ENCODE results near the gene ATP6AP1. TPM values are rescaled to one million over a fixed set of nuclear protein-coding genes. Genes with fewer than 3 reads are reported as not detected.
"Not testable (repeated sequence)": the region's sequence is repeated elsewhere in the genome, so short reads cannot be mapped to it uniquely, and the experiment has no call there.

The ATP6AP1 gene
- total RNA-seq, 1 donor from 2014 or later: 153 TPM

DNA sequence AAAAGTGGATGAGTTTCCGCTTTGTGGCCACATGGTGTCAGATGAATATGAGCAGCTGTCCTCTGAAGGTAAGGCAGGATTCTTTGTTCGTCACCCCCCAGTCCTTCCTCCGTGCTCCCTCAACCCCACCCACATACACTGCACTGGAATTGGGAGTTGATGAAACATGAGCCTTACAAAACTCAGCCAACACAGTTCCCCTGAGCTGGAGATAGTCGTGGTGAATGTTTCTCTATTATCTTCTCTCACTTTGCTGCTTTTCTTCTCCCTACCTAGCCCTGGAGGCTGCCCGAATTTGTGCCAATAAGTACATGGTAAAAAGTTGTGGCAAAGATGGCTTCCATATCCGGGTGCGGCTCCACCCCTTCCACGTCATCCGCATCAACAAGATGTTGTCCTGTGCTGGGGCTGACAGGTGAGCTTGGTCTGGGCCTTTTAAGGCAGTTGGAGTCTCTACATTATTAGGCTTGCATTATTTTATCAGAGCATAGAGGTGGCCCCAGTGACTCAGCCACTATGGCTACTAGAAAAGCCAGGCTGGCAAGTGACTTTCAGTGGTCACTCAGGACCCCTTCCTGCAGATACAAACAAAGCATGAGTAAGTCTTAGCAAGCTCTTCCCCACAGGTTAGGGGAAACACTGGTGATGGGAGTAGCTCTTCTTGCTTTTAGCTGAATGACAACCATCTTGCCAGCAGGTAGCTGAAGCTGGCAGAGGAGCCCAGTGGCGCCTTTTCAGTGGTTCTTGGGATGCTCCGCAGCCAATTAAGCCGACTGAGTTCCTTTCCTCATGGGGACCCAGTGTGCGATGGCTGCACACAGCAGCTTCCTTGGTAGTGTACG, 28.7 kb upstream of the ATP6AP1 start:
- H3K9me3 Mint-ChIP-seq (ENCODE audit: unreplicated experiment): no peaks in the 10 kb centered on the region
- H3K4me1 Mint-ChIP-seq (ENCODE audit: low read depth, unreplicated experiment): peaks cover 7% of the 10 kb centered on the region
- Histone ChIP-seq H3K4me2 (ENCODE audit: low read length) (peak overlapping the region; percentile 92), H4K20me1 (ENCODE audit: insufficient read depth, low read length) (peaks cover 37% of the 10 kb centered on the region), H3K9me3 (ENCODE audit: insufficient read depth, low read depth, low read length) (no peaks in the 10 kb centered on the region), H3K4me3 (ENCODE audit: insufficient read depth, low read depth, low read length) (peak overlapping the region; percentile 91), H2AFZ (ENCODE audit: low read depth, low read length) (no peak overlapping the region), H3K36me3 (ENCODE audit: insufficient read depth, low read length) (peaks cover 14% of the 10 kb centered on the region), H3K79me2 (ENCODE audit: insufficient read depth, low read length) (peaks cover 26% of the 10 kb centered on the region), H3K27ac (ENCODE audit: low read depth, low read length) (peak overlapping the region; percentile 96), H3K27me3 (ENCODE audit: insufficient read depth, low read length) (no peaks in the 10 kb centered on the region), H3K9ac (ENCODE audit: low read length) (peak overlapping the region; percentile 98), H3K4me1 (ENCODE audit: insufficient read depth, low read length) (peaks cover 4% of the 10 kb centered on the region)
- TF ChIP-seq, protein P1, sequence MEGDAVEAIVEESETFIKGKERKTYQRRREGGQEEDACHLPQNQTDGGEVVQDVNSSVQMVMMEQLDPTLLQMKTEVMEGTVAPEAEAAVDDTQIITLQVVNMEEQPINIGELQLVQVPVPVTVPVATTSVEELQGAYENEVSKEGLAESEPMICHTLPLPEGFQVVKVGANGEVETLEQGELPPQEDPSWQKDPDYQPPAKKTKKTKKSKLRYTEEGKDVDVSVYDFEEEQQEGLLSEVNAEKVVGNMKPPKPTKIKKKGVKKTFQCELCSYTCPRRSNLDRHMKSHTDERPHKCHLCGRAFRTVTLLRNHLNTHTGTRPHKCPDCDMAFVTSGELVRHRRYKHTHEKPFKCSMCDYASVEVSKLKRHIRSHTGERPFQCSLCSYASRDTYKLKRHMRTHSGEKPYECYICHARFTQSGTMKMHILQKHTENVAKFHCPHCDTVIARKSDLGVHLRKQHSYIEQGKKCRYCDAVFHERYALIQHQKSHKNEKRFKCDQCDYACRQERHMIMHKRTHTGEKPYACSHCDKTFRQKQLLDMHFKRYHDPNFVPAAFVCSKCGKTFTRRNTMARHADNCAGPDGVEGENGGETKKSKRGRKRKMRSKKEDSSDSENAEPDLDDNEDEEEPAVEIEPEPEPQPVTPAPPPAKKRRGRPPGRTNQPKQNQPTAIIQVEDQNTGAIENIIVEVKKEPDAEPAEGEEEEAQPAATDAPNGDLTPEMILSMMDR (IDR thresholded peaks at IDR 0.05; ENCODE audit: insufficient read depth, low read depth, low read length): no peak
- TF ChIP-seq EZH2 (IDR thresholded peaks at IDR 0.05; ENCODE audit: insufficient read depth, low read length): no peak
- H3K27ac Mint-ChIP-seq (ENCODE audit: unreplicated experiment): peak overlapping the region; percentile 99
- FAIRE-seq (no peak), DNase-seq (ENCODE audit: low read depth) (no peak)
- H3K27me3 Mint-ChIP-seq (ENCODE audit: low read depth, unreplicated experiment): no peaks in the 10 kb centered on the region
- peak overlapping the region; percentile 98 for H3K4me3 Mint-ChIP-seq (ENCODE audit: unreplicated experiment)
- H3K36me3 Mint-ChIP-seq (ENCODE audit: low read depth, unreplicated experiment): peaks cover 13% of the 10 kb centered on the region

DNA sequence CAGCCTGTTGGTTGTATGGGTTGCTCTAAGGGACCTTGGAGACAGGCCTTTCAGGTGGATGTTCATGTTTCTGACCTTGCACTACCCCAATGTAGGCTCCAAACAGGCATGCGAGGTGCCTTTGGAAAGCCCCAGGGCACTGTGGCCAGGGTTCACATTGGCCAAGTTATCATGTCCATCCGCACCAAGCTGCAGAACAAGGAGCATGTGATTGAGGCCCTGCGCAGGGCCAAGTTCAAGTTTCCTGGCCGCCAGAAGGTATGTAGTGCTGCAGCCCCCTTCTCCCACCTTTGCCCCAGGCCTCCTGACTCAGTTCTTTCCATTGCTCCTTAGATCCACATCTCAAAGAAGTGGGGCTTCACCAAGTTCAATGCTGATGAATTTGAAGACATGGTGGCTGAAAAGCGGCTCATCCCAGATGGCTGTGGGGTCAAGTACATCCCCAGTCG, 28.1 kb upstream of the ATP6AP1 start:
- H3K27me3 ChIP-seq (ENCODE audit: insufficient read depth, low read length); H3K4me1 Mint-ChIP-seq (ENCODE audit: low read depth, unreplicated experiment); H2AFZ ChIP-seq (ENCODE audit: low read depth, low read length); H3K27me3 Mint-ChIP-seq (ENCODE audit: low read depth, unreplicated experiment); H3K9me3 ChIP-seq (ENCODE audit: insufficient read depth, low read depth, low read length); H3K27ac ChIP-seq (ENCODE audit: low read depth, low read length); H3K9me3 Mint-ChIP-seq (ENCODE audit: unreplicated experiment); DNase-seq (ENCODE audit: low read depth); H3K4me1 ChIP-seq (ENCODE audit: insufficient read depth, low read length); FAIRE-seq: not testable (repeated sequence)
- peak overlapping the region; percentile 92 for H3K4me2 ChIP-seq (ENCODE audit: low read length)
- H3K79me2 ChIP-seq (ENCODE audit: insufficient read depth, low read length): peaks cover 26% of the 10 kb centered on the region
- Mint-ChIP-seq H3K4me3 (ENCODE audit: unreplicated experiment) (peak overlapping the region; percentile 98), H3K36me3 (ENCODE audit: low read depth, unreplicated experiment) (peaks cover 13% of the 10 kb centered on the region), H3K27ac (ENCODE audit: unreplicated experiment) (peak overlapping the region; percentile 62)
- H3K9ac ChIP-seq (ENCODE audit: low read length): peak overlapping the region; percentile 98
- H3K4me3 ChIP-seq (ENCODE audit: insufficient read depth, low read depth, low read length): peak overlapping the region; percentile 91
- H3K36me3 ChIP-seq (ENCODE audit: insufficient read depth, low read length): peaks cover 14% of the 10 kb centered on the region
- H4K20me1 ChIP-seq (ENCODE audit: insufficient read depth, low read length): peaks cover 37% of the 10 kb centered on the region

DNA sequence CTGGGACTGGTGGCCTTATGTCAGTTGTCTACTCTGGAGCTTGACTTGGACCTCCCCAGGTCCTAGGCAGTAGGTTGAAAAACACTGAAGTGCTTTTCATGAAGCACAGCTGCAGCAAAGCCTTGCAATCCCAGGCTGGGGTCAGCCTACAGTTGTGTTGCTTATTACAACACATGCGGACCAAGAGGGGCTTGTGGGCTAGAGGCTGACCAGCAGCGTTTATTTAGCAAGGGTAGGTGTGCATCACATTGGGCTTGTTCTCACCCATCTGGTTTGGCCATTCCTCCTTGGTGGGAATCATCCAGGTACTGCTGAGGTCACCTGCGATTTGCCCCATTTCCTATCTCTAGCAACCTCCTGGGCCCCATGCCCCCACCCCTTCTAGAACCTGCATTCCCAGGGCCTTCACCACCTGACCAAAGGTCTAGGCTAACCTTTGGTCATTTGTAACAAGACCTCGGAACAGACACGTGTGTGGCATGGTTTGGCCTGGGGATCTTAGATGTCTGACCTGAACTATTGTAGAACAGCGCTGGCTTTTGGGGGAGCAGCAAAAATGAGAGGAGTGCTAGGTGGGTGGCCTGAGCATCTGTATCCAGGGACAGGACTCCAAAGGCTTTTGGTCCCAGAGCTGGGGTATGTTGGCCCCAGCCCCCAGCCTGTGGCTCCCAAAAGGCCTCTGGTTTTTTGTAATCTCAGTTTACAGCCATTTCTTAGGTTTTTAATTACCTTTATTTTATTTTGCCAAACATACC, 27.3 kb upstream of the ATP6AP1 start:
- H3K4me1 Mint-ChIP-seq (ENCODE audit: low read depth, unreplicated experiment): peaks cover 7% of the 10 kb centered on the region
- Histone ChIP-seq H3K4me2 (ENCODE audit: low read length) (peak overlapping the region; percentile 92), H4K20me1 (ENCODE audit: insufficient read depth, low read length) (peaks cover 37% of the 10 kb centered on the region), H2AFZ (ENCODE audit: low read depth, low read length) (no peak overlapping the region), H3K9me3 (ENCODE audit: insufficient read depth, low read depth, low read length) (no peaks in the 10 kb centered on the region), H3K4me1 (ENCODE audit: insufficient read depth, low read length) (peaks cover 4% of the 10 kb centered on the region), H3K79me2 (ENCODE audit: insufficient read depth, low read length) (peaks cover 26% of the 10 kb centered on the region), H3K9ac (ENCODE audit: low read length) (no peak overlapping the region), H3K4me3 (ENCODE audit: insufficient read depth, low read depth, low read length) (no peak overlapping the region), H3K27ac (ENCODE audit: low read depth, low read length) (no peak overlapping the region), H3K27me3 (ENCODE audit: insufficient read depth, low read length) (no peaks in the 10 kb centered on the region), H3K36me3 (ENCODE audit: insufficient read depth, low read length) (peaks cover 14% of the 10 kb centered on the region)
- peak; percentile 20 for DNase-seq (ENCODE audit: low read depth)
- H3K9me3 Mint-ChIP-seq (ENCODE audit: unreplicated experiment): no peaks in the 10 kb centered on the region
- peak overlapping the region; percentile 62 for H3K27ac Mint-ChIP-seq (ENCODE audit: unreplicated experiment)
- peaks cover 13% of the 10 kb centered on the region for H3K36me3 Mint-ChIP-seq (ENCODE audit: low read depth, unreplicated experiment)
- TF ChIP-seq, protein P1 (IDR thresholded peaks at IDR 0.05; ENCODE audit: insufficient read depth, low read depth, low read length): no peak
- no peak for TF ChIP-seq EZH2 (IDR thresholded peaks at IDR 0.05; ENCODE audit: insufficient read depth, low read length)
- FAIRE-seq: no peak
- peak overlapping the region; percentile 98 for H3K4me3 Mint-ChIP-seq (ENCODE audit: unreplicated experiment)
- no peaks in the 10 kb centered on the region for H3K27me3 Mint-ChIP-seq (ENCODE audit: low read depth, unreplicated experiment)
